Measurements from ENCODE around the gene PROM2. TPM values are rescaled to one million over a fixed set of nuclear protein-coding genes. Genes with fewer than 3 reads are reported as not detected.

Gene PROM2
- total RNA-seq, 1 experiment from 2014 or later = 0.07 TPM

DNA sequence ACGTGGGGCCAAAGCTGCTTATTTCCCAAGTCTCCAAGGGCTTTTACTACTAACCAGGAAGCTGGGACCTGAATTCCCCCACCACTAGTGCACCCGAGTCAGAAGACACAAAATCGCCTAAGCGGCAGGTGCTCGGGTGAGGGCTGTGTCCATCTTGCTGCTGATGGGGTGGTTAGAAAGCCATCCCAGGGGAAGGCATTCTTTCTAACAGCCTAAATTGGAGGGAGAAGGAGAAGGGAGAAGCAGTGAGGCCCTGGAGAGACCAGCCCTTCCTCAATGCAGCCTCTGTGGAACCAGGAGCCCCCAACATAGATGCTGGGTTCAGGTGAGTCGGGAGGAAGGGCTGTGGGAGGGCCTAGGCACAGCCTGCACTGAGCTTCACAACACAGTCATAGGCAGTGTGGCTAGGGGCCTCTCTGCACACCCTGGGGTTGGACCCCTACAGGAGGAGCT is 1.9 kb upstream of the PROM2 start:
- no peak for DNase-seq
- H3K36me3 ChIP-seq (ENCODE audit: insufficient read depth, low read length) = no peaks in the 10 kb centered on the region
- H3K79me2 ChIP-seq (ENCODE audit: low read length) = no peaks in the 10 kb centered on the region

DNA sequence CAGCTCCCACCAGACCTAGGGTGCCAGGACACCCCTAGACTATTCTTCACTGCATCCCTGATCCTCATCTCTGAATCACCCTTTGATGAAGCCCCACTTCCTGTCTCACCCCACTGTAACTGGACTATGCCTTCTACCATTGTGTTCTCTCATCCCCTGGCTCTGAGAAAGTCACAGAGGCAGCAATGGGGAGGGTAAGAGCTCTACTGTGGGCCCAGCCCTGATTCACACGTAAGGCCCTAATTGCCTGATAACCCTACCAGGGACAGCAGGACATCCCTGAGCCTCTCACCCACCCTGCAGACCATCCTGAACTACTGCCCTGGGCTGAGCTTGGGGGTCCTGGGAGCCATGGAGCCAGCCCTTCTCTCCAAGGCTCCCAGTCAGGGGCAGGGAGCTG is 1.5 kb upstream of the PROM2 start:
- no peaks in the 10 kb centered on the region for H3K36me3 ChIP-seq (ENCODE audit: insufficient read depth, low read length)
- H3K9ac ChIP-seq (ENCODE audit: low read length) = no peak overlapping the region
- no peak overlapping the region for H3K27ac ChIP-seq (ENCODE audit: low read length)
- H3K27me3 ChIP-seq (ENCODE audit: low read length) = no peaks in the 10 kb centered on the region
- no peak overlapping the region for H2AFZ ChIP-seq (ENCODE audit: low read length)
- H3K9me3 ChIP-seq (ENCODE audit: low read length) = no peaks in the 10 kb centered on the region
- no peaks in the 10 kb centered on the region for H3K79me2 ChIP-seq (ENCODE audit: low read length)
- no peaks in the 10 kb centered on the region for H4K20me1 ChIP-seq (ENCODE audit: insufficient read depth, low read depth, low read length)
- no peak for DNase-seq
- H3K4me3 ChIP-seq (ENCODE audit: low read length) = no peak overlapping the region
- H3K4me2 ChIP-seq (ENCODE audit: low read depth, low read length, poor library complexity, severe bottlenecking) = no peak overlapping the region
- no peaks in the 10 kb centered on the region for H3K9me2 ChIP-seq (replicated peaks; ENCODE audit: insufficient read depth, low read length)
- no peaks in the 10 kb centered on the region for H3K4me1 ChIP-seq (ENCODE audit: low read length)

More for the DNA sequence above, 1.9 kb upstream of the PROM2 start:
- no peak overlapping the region for H3K9ac ChIP-seq (ENCODE audit: low read length)
- no peaks in the 10 kb centered on the region for H3K4me1 ChIP-seq (ENCODE audit: low read length)
- no peak overlapping the region for H3K4me2 ChIP-seq (ENCODE audit: low read depth, low read length, poor library complexity, severe bottlenecking)
- H4K20me1 ChIP-seq (ENCODE audit: insufficient read depth, low read depth, low read length) = no peaks in the 10 kb centered on the region
- H3K27ac ChIP-seq (ENCODE audit: low read length) = no peak overlapping the region
- H2AFZ ChIP-seq (ENCODE audit: low read length) = no peak overlapping the region
- no peaks in the 10 kb centered on the region for H3K9me2 ChIP-seq (replicated peaks; ENCODE audit: insufficient read depth, low read length)
- no peak overlapping the region for H3K4me3 ChIP-seq (ENCODE audit: low read length)
- H3K9me3 ChIP-seq (ENCODE audit: low read length) = no peaks in the 10 kb centered on the region
- H3K27me3 ChIP-seq (ENCODE audit: low read length) = no peaks in the 10 kb centered on the region

DNA sequence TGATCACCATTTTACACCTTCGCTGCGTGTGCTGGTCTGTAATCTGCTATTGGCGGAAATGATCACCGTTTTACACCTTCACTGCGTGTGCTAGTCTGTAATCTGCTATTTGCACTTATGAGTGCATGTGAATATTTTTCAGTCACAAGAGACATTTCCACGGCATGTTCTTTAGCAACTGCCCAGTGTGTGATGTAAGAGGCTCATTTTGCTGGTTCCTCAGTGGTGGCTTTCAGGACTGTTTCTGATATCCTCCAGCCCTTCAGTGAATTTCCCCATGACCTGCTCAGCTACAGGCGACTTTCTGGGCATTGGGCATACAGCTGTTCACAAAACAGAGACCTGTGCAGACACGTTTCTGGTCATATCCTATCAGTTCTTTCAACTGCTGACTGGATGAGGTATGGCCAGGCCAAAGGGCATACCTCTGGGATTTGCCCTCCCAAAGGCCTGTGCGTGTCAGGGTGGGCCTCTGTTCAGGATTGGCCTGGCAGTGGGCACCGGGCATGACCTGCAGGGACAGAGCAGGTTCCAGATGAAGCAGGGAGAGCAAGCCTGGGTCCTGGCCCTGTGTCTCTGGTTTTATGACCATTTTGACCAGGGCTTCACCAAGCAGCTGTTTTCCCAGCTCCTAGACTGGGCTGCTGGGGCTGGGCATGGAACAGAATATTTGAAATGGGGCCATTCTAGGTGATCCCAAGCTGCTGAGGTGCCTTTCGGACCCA is 521 bp upstream of the PROM2 start:
- Histone ChIP-seq H3K4me1 (ENCODE audit: low read length) (no peaks in the 10 kb centered on the region), H3K27ac (ENCODE audit: low read length) (no peak overlapping the region), H3K9me2 (replicated peaks; ENCODE audit: insufficient read depth, low read length) (no peaks in the 10 kb centered on the region), H2AFZ (ENCODE audit: low read length) (no peak overlapping the region), H3K36me3 (ENCODE audit: insufficient read depth, low read length) (no peaks in the 10 kb centered on the region), H3K27me3 (ENCODE audit: low read length) (no peaks in the 10 kb centered on the region), H4K20me1 (ENCODE audit: insufficient read depth, low read depth, low read length) (no peaks in the 10 kb centered on the region), H3K79me2 (ENCODE audit: low read length) (no peaks in the 10 kb centered on the region), H3K9ac (ENCODE audit: low read length) (no peak overlapping the region), H3K9me3 (ENCODE audit: low read length) (no peaks in the 10 kb centered on the region), H3K4me2 (ENCODE audit: low read depth, low read length, poor library complexity, severe bottlenecking) (no peak overlapping the region), H3K4me3 (ENCODE audit: low read length) (no peak overlapping the region)
- DNase-seq = no peak

DNA sequence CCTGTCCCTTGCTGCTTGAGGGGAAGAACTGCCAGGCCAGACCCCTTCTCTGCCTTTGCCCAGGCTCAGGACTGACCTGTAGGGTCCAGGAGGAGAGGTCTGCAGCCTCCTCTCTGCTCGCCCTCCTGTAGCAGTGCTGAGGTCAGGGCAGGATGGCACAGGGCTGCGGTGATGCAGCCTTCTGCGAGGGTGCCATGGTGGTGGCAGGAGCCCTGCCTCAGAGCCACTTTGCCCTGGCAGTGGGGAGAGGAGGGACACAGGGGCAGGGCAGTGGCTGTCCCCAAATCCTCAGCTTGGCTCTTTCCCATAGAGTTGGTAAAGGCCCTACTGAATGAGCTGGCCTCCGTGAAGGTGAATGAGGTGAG is 884 bp downstream of the PROM2 start:
- Histone ChIP-seq H3K9me2 (replicated peaks; ENCODE audit: insufficient read depth, low read length) (no peaks in the 10 kb centered on the region), H3K4me3 (ENCODE audit: low read length) (no peak overlapping the region), H3K27me3 (ENCODE audit: low read length) (no peaks in the 10 kb centered on the region), H3K4me2 (ENCODE audit: low read depth, low read length, poor library complexity, severe bottlenecking) (no peak overlapping the region), H3K9me3 (ENCODE audit: low read length) (no peaks in the 10 kb centered on the region), H2AFZ (ENCODE audit: low read length) (no peak overlapping the region), H3K9ac (ENCODE audit: low read length) (no peak overlapping the region), H4K20me1 (ENCODE audit: insufficient read depth, low read depth, low read length) (no peaks in the 10 kb centered on the region), H3K4me1 (ENCODE audit: low read length) (no peaks in the 10 kb centered on the region), H3K79me2 (ENCODE audit: low read length) (no peaks in the 10 kb centered on the region), H3K27ac (ENCODE audit: low read length) (no peak overlapping the region), H3K36me3 (ENCODE audit: insufficient read depth, low read length) (no peaks in the 10 kb centered on the region)
- DNase-seq = no peak

DNA sequence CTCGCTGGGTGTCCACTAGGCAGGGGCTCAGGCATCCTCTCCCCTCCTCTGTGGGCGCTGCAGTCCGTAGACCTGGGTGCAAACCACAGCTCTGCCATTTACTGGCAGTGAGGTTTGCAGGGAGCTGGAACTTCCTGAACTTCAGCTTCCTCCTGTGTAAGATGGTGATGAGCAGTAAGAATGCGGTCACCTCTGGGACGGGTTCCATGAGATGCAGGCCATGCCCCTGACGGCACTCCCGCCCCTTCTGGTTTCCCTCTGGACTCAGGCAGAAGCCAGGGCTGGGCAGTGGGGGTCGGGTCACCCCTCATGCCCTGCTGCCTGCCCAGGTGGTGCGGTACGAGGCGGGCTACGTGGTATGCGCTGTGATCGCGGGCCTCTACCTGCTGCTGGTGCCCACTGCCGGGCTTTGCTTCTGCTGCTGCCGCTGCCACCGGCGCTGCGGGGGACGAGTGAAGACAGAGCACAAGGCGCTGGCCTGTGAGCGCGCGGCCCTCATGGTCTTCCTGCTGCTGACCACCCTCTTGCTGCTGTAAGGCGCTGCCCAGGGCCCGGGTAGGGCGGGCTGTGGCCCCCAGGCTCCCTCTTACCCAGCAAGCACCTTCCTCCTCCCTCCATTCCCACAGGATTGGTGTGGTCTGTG is 1.5 kb downstream of the PROM2 start:
- Histone ChIP-seq H3K9ac (ENCODE audit: low read length) (no peak overlapping the region), H2AFZ (ENCODE audit: low read length) (no peak overlapping the region), H3K27ac (ENCODE audit: low read length) (no peak overlapping the region), H3K79me2 (ENCODE audit: low read length) (no peaks in the 10 kb centered on the region), H3K4me1 (ENCODE audit: low read length) (no peaks in the 10 kb centered on the region), H4K20me1 (ENCODE audit: insufficient read depth, low read depth, low read length) (no peaks in the 10 kb centered on the region), H3K4me2 (ENCODE audit: low read depth, low read length, poor library complexity, severe bottlenecking) (no peak overlapping the region), H3K36me3 (ENCODE audit: insufficient read depth, low read length) (no peaks in the 10 kb centered on the region), H3K9me3 (ENCODE audit: low read length) (no peaks in the 10 kb centered on the region), H3K4me3 (ENCODE audit: low read length) (no peak overlapping the region), H3K9me2 (replicated peaks; ENCODE audit: insufficient read depth, low read length) (no peaks in the 10 kb centered on the region), H3K27me3 (ENCODE audit: low read length) (no peaks in the 10 kb centered on the region)
- DNase-seq = no peak

DNA sequence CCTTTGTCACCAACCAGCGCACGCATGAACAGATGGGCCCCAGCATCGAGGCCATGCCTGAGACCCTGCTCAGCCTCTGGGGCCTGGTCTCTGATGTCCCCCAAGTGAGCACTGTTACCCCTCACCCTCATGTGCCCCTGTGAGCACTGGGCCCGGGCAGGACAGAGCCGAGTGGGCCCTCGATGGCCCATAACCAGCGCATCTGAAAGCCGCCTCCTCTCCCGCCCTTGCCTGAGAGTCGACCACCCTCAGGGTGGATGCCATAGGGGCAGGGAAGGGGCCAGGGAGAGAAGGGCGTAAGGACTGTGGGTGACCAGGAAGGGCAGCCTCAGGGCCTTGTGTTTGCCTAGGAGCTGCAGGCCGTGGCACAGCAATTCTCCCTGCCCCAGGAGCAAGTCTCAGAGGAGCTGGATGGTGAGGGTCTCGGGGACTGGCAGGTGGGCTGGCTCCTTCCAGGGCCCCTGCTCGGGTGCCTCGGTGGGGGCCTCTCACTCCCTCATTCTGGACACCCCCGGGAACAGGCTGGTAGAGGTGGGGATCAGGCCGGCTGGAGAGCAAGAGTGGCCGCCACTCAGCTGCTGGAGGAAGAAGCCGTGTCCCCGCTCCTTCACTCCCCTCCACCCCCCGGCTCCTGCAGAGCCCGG is 2.1 kb downstream of the PROM2 start:
- Histone ChIP-seq H4K20me1 (ENCODE audit: insufficient read depth, low read depth, low read length) (no peaks in the 10 kb centered on the region), H3K9ac (ENCODE audit: low read length) (no peak overlapping the region), H3K9me2 (replicated peaks; ENCODE audit: insufficient read depth, low read length) (no peaks in the 10 kb centered on the region), H3K27ac (ENCODE audit: low read length) (no peak overlapping the region), H3K79me2 (ENCODE audit: low read length) (no peaks in the 10 kb centered on the region), H3K4me2 (ENCODE audit: low read depth, low read length, poor library complexity, severe bottlenecking) (no peak overlapping the region), H3K27me3 (ENCODE audit: low read length) (no peaks in the 10 kb centered on the region), H3K36me3 (ENCODE audit: insufficient read depth, low read length) (no peaks in the 10 kb centered on the region), H3K4me1 (ENCODE audit: low read length) (no peaks in the 10 kb centered on the region), H3K9me3 (ENCODE audit: low read length) (no peaks in the 10 kb centered on the region), H2AFZ (ENCODE audit: low read length) (no peak overlapping the region), H3K4me3 (ENCODE audit: low read length) (no peak overlapping the region)
- no peak for DNase-seq

DNA sequence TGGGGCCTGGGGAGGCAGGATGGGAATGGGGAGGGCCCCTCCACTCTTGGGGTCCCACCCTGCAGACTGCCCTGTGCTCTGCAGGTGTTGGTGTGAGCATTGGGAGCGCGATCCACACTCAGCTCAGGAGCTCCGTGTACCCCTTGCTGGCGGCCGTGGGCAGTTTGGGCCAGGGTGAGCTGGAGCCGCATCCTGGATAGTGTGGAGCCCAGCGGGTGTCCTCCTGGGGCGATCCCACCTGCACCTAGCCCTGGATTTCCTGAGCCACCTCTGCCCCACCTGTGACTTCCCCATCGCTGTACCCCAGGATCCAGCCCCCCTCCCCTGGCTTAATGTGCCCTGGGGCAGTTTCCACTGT is 2.6 kb downstream of the PROM2 start:
- Histone ChIP-seq H3K9me3 (ENCODE audit: low read length) (no peaks in the 10 kb centered on the region), H3K9me2 (replicated peaks; ENCODE audit: insufficient read depth, low read length) (no peaks in the 10 kb centered on the region), H3K36me3 (ENCODE audit: insufficient read depth, low read length) (no peaks in the 10 kb centered on the region), H4K20me1 (ENCODE audit: insufficient read depth, low read depth, low read length) (no peaks in the 10 kb centered on the region), H2AFZ (ENCODE audit: low read length) (no peak overlapping the region), H3K79me2 (ENCODE audit: low read length) (no peaks in the 10 kb centered on the region), H3K4me2 (ENCODE audit: low read depth, low read length, poor library complexity, severe bottlenecking) (no peak overlapping the region), H3K4me1 (ENCODE audit: low read length) (no peaks in the 10 kb centered on the region), H3K9ac (ENCODE audit: low read length) (no peak overlapping the region), H3K27me3 (ENCODE audit: low read length) (no peaks in the 10 kb centered on the region), H3K27ac (ENCODE audit: low read length) (no peak overlapping the region), H3K4me3 (ENCODE audit: low read length) (no peak overlapping the region)
- DNase-seq = no peak

DNA sequence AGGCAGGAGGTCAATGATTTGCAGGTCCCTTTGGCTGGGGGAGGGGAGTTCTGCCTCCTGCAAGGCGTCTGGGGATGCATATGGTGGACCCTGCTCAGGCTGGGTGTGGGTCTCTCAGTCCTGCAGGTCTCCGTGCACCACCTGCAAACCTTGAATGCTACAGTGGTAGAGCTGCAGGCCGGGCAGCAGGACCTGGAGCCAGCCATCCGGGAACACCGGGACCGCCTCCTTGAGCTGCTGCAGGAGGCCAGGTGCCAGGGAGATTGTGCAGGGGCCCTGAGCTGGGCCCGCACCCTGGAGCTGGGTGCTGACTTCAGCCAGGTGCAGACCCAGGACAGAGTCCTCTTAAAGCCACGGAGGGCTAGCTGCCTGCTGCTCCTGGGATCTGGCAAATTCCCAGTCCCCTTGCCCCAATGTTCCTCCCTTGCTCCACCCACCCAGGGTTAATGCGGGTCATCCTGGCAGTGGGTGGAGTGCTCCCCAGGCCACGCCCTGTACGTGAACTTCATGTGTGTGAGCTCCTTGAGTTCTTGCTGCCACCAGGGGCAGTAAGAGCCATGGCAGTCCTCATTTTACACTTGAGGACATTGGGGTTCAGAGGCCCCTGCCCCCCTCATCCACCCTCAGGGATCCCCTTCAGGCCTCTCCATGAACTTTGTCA is 3.1 kb downstream of the PROM2 start:
- H3K27me3 ChIP-seq (ENCODE audit: low read length) = no peaks in the 10 kb centered on the region
- no peaks in the 10 kb centered on the region for H3K79me2 ChIP-seq (ENCODE audit: low read length)
- H3K4me1 ChIP-seq (ENCODE audit: low read length) = no peaks in the 10 kb centered on the region
- H3K27ac ChIP-seq (ENCODE audit: low read length) = no peak overlapping the region
- no peaks in the 10 kb centered on the region for H4K20me1 ChIP-seq (ENCODE audit: insufficient read depth, low read depth, low read length)
- H3K9ac ChIP-seq (ENCODE audit: low read length) = no peak overlapping the region
- H3K9me3 ChIP-seq (ENCODE audit: low read length) = no peaks in the 10 kb centered on the region
- H3K4me2 ChIP-seq (ENCODE audit: low read depth, low read length, poor library complexity, severe bottlenecking) = no peak overlapping the region
- peak; percentile 69 for DNase-seq
- no peak overlapping the region for H3K4me3 ChIP-seq (ENCODE audit: low read length)
- no peaks in the 10 kb centered on the region for H3K9me2 ChIP-seq (replicated peaks; ENCODE audit: insufficient read depth, low read length)
- no peak overlapping the region for H2AFZ ChIP-seq (ENCODE audit: low read length)
- no peaks in the 10 kb centered on the region for H3K36me3 ChIP-seq (ENCODE audit: insufficient read depth, low read length)
